OCI-LY1 (cell line): Measurements from ENCODE around the gene GTF2H2C.
"Not testable (repeated sequence)": the region's sequence is repeated elsewhere in the genome, so short reads cannot be mapped to it uniquely, and the experiment has no call there.

ENCODE experiments used
- EZH2 ChIP-seq: fragments of 200-600 bp; sonication (generic), shearing (Covaris generic); IDR thresholded peaks from 2 replicates; pipeline ENCODE4 v1.8.0; 2017; ENCODE audit warnings: borderline replicate concordance, mixed run types, mild to moderate bottlenecking, antibody characterized with exemption, low read length, moderate library complexity, mixed read lengths
- TF ChIP-seq, protein P1 (sequence below): fragments of 200-600 bp; sonication (generic), shearing (Covaris generic); IDR thresholded peaks from 2 replicates; pipeline ENCODE4 v1.5.1; 2017; ENCODE audit warnings: mild to moderate bottlenecking, antibody characterized with exemption, low read length, moderate library complexity, mixed read lengths

DNA sequence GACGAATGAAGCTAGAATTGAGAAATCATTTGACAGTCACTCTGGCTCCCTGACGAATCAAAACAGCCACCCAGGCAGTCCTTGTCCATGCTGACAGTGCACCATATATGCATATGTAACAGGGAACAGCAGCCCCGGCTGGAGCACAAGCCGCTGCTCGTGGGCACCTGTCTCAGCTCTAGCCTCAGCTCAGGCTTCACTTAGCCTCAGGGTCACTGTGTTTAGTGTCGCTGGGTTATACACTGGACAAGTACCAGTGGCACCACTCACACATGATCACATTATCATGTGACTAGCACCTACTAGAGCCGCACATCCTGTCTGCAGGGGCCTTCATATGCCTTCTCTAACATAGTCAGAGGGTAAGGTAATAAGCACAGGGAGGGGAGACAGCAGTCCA, 54.9 kb downstream of the GTF2H2C start:
- TF ChIP-seq, protein P1, sequence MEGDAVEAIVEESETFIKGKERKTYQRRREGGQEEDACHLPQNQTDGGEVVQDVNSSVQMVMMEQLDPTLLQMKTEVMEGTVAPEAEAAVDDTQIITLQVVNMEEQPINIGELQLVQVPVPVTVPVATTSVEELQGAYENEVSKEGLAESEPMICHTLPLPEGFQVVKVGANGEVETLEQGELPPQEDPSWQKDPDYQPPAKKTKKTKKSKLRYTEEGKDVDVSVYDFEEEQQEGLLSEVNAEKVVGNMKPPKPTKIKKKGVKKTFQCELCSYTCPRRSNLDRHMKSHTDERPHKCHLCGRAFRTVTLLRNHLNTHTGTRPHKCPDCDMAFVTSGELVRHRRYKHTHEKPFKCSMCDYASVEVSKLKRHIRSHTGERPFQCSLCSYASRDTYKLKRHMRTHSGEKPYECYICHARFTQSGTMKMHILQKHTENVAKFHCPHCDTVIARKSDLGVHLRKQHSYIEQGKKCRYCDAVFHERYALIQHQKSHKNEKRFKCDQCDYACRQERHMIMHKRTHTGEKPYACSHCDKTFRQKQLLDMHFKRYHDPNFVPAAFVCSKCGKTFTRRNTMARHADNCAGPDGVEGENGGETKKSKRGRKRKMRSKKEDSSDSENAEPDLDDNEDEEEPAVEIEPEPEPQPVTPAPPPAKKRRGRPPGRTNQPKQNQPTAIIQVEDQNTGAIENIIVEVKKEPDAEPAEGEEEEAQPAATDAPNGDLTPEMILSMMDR = not testable (repeated sequence)
- not testable (repeated sequence) for TF ChIP-seq EZH2
